C4-2B (cell line): Measurements from ENCODE around the gene HAPLN2.

Experiments
- H3K27ac ChIP-seq: fragments of 450-650 bp; 2 replicates; pipeline ENCODE4 v1.5.1; 2017
- CTCF ChIP-seq: fragments of 450-650 bp; conservative IDR thresholded peaks from 2 replicates; pipeline ENCODE4 v1.5.1; 2017; ENCODE audit warnings: mild to moderate bottlenecking
- ZFX ChIP-seq: fragments of 450-650 bp; IDR thresholded peaks from 2 replicates; pipeline ENCODE4 v1.6.1; 2017

Gene HAPLN2

GRCh38 chr1:156646738-156647211 is 27.6 kb downstream of the HAPLN2 start:
- H3K27ac ChIP-seq: no peak overlapping the region
- no peak for TF ChIP-seq CTCF
- TF ChIP-seq ZFX: no peak

- TF ChIP-seq CTCF: no peak
- TF ChIP-seq ZFX: no peak
- no peak overlapping the region for H3K27ac ChIP-seq
Measured at GRCh38 chr1:156647351-156647750, 28.1 kb downstream of the HAPLN2 start.

GRCh38 chr1:156648496-156648895 is 29.3 kb downstream of the HAPLN2 start:
- H3K27ac ChIP-seq: no peak overlapping the region
- TF ChIP-seq CTCF (no peak), ZFX (no peak)

- H3K27ac ChIP-seq: no peak overlapping the region
- TF ChIP-seq CTCF: no peak
Measured at GRCh38 chr1:156648951-156649350, 29.7 kb downstream of the HAPLN2 start.

- no peak for TF ChIP-seq ZFX
- no peak for TF ChIP-seq CTCF
- H3K27ac ChIP-seq: no peak overlapping the region
Measured at GRCh38 chr1:156652131-156652991, 33.1 kb downstream of the HAPLN2 start.

- TF ChIP-seq CTCF (no peak), ZFX (no peak)
- no peak overlapping the region for H3K27ac ChIP-seq
Measured at GRCh38 chr1:156652992-156653355, 33.8 kb downstream of the HAPLN2 start.

GRCh38 chr1:156654700-156655099 is 35.5 kb downstream of the HAPLN2 start:
- TF ChIP-seq CTCF (no peak), ZFX (no peak)
- no peak overlapping the region for H3K27ac ChIP-seq
